Mammary epithelial cell (primary cell): ENCODE measurements around the gene SUN3.

ENCODE experiments used
- CTCF ChIP-seq, 2 donors: IDR thresholded peaks in 1 of 2; conservative IDR thresholded peaks in 1 of 2; 2 replicates each; pipeline ENCODE4 v1.5.1; 2011 to 2012; ENCODE audit warnings: inconsistent platforms in 2 of 2, low read length in 2 of 2, mild to moderate bottlenecking in 2 of 2, control low read depth in 1 of 2, low read depth in 1 of 2; ENCODE audit not compliant: insufficient read depth in 1 of 2; ENCODE audit errors: extremely low read depth in 1 of 2
- EZH2 ChIP-seq: IDR thresholded peaks from 2 replicates; pipeline ENCODE4 v1.6.1; 2012; ENCODE audit warnings: low read length, inconsistent platforms, borderline replicate concordance

GRCh38 chr7:48053736-48054135, 24.8 kb upstream of the SUN3 start:
- TF ChIP-seq CTCF (conservative IDR thresholded peaks at IDR 0.05 in 1 of 2, IDR thresholded peaks at IDR 0.05 in 1 of 2; ENCODE audit: extremely low read depth in 1 of 2, insufficient read depth in 1 of 2, low read depth in 1 of 2, low read length in 2 of 2): no peak
- TF ChIP-seq EZH2: no peak
